Stimulated activated naive CD8-positive, alpha-beta T cell treated with anti-CD3 and anti-CD28 coated beads, Interleukin-15, Interleukin-2, amounts not matched to agents 100 ng/mL and 50 ng/mL, for 24 hours (primary cell): ENCODE results near the gene SAA1.

Experiments used
- H3K27ac Mint-ChIP-seq: one replicate; pipeline ENCODE4 v1.8.0; 2021; ENCODE audit warnings: mild to moderate bottlenecking, mixed read lengths
- H3K27me3 Mint-ChIP-seq: one replicate; pipeline ENCODE4 v1.8.0; 2021; ENCODE audit warnings: mixed read lengths
- H3K36me3 Mint-ChIP-seq: one replicate; pipeline ENCODE4 v1.8.0; 2021; ENCODE audit warnings: low read depth, mixed read lengths
- H3K4me1 Mint-ChIP-seq: one replicate; pipeline ENCODE4 v1.8.0; 2021; ENCODE audit warnings: low read depth, mixed read lengths
- H3K4me3 Mint-ChIP-seq: one replicate; pipeline ENCODE4 v1.8.0; 2021; ENCODE audit warnings: mild to moderate bottlenecking, mixed read lengths
- H3K9me3 Mint-ChIP-seq: one replicate; pipeline ENCODE4 v1.8.0; 2021; ENCODE audit warnings: mixed read lengths

The SAA1 gene

GRCh38 chr11:18271206-18271605 is 5.1 kb downstream of the SAA1 start:
- Mint-ChIP-seq H3K9me3 (no peaks in the 10 kb centered on the region), H3K27ac (no peak overlapping the region), H3K36me3 (peaks cover 5% of the 10 kb centered on the region)

GRCh38 chr11:18277565-18278271 is 11.7 kb downstream of the SAA1 start:
- Mint-ChIP-seq H3K9me3 (no peaks in the 10 kb centered on the region), H3K4me3 (no peak overlapping the region), H3K27me3 (no peaks in the 10 kb centered on the region), H3K36me3 (peaks cover 32% of the 10 kb centered on the region), H3K27ac (peak overlapping the region; percentile 4), H3K4me1 (peaks cover 17% of the 10 kb centered on the region)

More at GRCh38 chr11:18271206-18271605, 5.1 kb downstream of the SAA1 start:
- peaks cover 3% of the 10 kb centered on the region for H3K4me1 Mint-ChIP-seq
- H3K4me3 Mint-ChIP-seq = no peak overlapping the region
- H3K27me3 Mint-ChIP-seq = no peaks in the 10 kb centered on the region

DNA sequence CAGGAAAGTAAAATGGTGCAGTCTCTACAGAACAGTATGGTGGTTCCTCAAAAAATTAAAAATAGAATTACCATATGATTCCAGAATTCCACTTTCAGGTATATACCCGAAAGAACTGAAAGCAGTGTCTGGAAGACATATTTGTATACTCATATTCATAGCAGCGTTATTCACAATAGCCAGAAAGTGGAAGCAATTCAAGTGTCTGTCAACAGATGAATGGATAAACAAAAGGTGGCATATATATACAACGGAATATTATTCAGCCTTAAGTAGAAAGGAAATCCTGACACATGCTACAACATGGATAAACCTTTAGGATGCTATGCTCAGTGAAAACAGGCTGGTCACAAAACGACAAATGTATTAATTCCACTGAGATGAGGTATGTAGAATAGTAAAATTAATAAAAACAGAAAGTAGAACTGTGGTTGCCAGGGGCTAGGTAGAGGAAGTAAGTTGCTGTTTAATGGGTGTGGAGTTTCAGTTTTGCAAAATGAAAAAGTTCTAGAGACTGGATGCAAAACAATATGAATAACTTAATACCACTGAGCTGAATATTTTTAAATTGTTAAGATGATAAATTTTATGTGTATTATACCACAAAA is 14.5 kb downstream of the SAA1 start:
- Mint-ChIP-seq H3K4me1 (peaks cover 18% of the 10 kb centered on the region), H3K4me3 (peak overlapping the region; percentile 1), H3K36me3 (peaks cover 47% of the 10 kb centered on the region), H3K9me3 (no peaks in the 10 kb centered on the region), H3K27ac (no peak overlapping the region), H3K27me3 (no peaks in the 10 kb centered on the region)

GRCh38 chr11:18282626-18283025 is 16.6 kb downstream of the SAA1 start:
- no peaks in the 10 kb centered on the region for H3K9me3 Mint-ChIP-seq
- H3K4me3 Mint-ChIP-seq = no peak overlapping the region
- peaks cover 18% of the 10 kb centered on the region for H3K4me1 Mint-ChIP-seq
- H3K27me3 Mint-ChIP-seq = no peaks in the 10 kb centered on the region
- peak overlapping the region; percentile 22 for H3K27ac Mint-ChIP-seq
- H3K36me3 Mint-ChIP-seq = peaks cover 66% of the 10 kb centered on the region

DNA sequence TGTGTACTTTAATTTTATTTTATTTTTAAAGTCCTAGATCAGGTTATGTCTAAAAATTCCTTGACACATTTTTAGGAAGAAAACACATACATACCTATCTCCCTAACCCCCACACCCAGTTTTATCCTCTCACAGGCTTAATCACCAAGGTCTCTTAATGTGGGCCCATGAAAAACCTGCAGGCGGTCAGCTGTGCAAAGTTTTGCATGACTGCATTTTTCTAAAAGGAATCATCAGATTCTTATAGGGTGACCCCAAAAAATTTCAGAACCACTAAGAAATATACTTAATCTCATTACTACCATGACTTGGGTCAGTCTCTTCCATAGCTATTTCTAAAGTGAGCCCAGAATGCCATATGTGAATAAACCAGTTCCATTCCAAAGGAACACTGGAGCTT is 19.8 kb downstream of the SAA1 start:
- peaks cover 69% of the 10 kb centered on the region for H3K36me3 Mint-ChIP-seq
- H3K4me3 Mint-ChIP-seq = no peak overlapping the region
- no peaks in the 10 kb centered on the region for H3K9me3 Mint-ChIP-seq
- H3K27ac Mint-ChIP-seq = no peak overlapping the region
- peaks cover 7% of the 10 kb centered on the region for H3K4me1 Mint-ChIP-seq
- H3K27me3 Mint-ChIP-seq = no peaks in the 10 kb centered on the region

DNA sequence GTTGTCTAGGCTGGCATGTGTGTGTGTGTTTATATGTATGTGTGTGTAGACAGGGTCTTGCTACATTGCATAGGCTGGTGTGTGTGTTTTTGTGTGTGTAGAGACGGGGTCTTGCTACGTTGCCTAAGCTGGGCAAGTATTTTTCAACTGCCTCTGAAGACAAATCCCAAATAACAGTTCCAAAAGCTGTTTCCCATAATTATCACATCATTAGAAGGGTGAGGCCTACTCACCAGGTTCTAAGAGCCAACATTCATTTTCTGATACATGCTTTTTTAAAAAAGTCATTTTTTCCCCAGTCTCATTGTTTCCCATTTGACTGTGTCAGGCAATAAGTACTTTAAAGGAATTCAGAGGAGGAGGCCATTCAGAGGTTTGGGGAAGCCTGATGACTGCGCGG is 22.8 kb downstream of the SAA1 start:
- H3K36me3 Mint-ChIP-seq = peaks cover 76% of the 10 kb centered on the region
- no peak overlapping the region for H3K4me3 Mint-ChIP-seq
- no peaks in the 10 kb centered on the region for H3K4me1 Mint-ChIP-seq
- no peaks in the 10 kb centered on the region for H3K9me3 Mint-ChIP-seq
- no peaks in the 10 kb centered on the region for H3K27me3 Mint-ChIP-seq
- H3K27ac Mint-ChIP-seq = peak overlapping the region; percentile 37

DNA sequence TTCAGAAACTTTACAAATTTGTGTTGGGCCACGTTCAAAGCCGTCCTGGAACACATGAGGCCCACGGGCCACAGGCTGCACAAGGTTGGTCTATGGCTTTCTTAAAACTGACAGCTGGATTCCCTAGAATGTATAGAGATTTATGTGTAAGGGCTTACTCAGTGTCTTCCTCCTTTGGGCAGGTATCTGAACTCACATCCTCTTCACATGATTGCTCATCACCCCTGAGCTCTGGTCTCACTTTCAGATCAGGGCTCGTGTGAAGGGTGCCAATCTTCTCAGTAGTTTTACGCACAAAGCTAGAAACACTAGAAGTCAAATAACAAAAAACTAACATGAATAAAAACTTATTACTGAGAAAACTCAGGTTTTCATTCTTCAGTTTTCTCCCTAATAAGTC is 28.8 kb downstream of the SAA1 start:
- Mint-ChIP-seq H3K9me3 (no peaks in the 10 kb centered on the region), H3K27me3 (no peaks in the 10 kb centered on the region), H3K4me3 (no peak overlapping the region), H3K36me3 (peaks cover 71% of the 10 kb centered on the region), H3K4me1 (no peaks in the 10 kb centered on the region), H3K27ac (no peak overlapping the region)

DNA sequence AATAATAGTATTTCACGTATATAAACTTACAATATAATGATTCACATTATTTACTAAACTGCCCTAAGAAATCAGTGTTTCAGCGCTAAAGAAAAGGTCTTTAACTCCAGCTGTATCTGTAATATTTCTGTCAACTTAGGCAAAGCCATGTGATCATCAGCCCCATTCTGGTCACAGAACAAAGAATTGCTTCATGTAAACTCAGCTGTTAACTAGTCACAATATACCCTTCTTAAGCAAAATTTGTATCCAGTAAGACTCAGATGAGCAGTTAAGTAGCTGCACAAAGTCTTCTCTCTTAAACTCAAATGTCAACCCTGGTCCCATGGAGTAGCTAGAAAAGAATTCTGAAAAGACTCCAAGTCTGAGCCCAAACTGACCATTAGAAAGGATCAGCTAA is 29.3 kb downstream of the SAA1 start:
- peaks cover 71% of the 10 kb centered on the region for H3K36me3 Mint-ChIP-seq
- H3K4me1 Mint-ChIP-seq = no peaks in the 10 kb centered on the region
- H3K27ac Mint-ChIP-seq = no peak overlapping the region
- H3K27me3 Mint-ChIP-seq = no peaks in the 10 kb centered on the region
- no peak overlapping the region for H3K4me3 Mint-ChIP-seq
- no peaks in the 10 kb centered on the region for H3K9me3 Mint-ChIP-seq

- H3K4me3 Mint-ChIP-seq = no peak overlapping the region
- peaks cover 66% of the 10 kb centered on the region for H3K36me3 Mint-ChIP-seq
- no peaks in the 10 kb centered on the region for H3K4me1 Mint-ChIP-seq
- no peaks in the 10 kb centered on the region for H3K9me3 Mint-ChIP-seq
- H3K27ac Mint-ChIP-seq = no peak overlapping the region
- no peaks in the 10 kb centered on the region for H3K27me3 Mint-ChIP-seq
Observed at GRCh38 chr11:18299721-18300120, 33.7 kb downstream of the SAA1 start.

- Mint-ChIP-seq H3K4me1 (no peaks in the 10 kb centered on the region), H3K36me3 (peaks cover 76% of the 10 kb centered on the region), H3K9me3 (no peaks in the 10 kb centered on the region), H3K4me3 (no peak overlapping the region), H3K27ac (no peak overlapping the region), H3K27me3 (no peaks in the 10 kb centered on the region)
Observed at GRCh38 chr11:18304745-18305144, 38.7 kb downstream of the SAA1 start.

DNA sequence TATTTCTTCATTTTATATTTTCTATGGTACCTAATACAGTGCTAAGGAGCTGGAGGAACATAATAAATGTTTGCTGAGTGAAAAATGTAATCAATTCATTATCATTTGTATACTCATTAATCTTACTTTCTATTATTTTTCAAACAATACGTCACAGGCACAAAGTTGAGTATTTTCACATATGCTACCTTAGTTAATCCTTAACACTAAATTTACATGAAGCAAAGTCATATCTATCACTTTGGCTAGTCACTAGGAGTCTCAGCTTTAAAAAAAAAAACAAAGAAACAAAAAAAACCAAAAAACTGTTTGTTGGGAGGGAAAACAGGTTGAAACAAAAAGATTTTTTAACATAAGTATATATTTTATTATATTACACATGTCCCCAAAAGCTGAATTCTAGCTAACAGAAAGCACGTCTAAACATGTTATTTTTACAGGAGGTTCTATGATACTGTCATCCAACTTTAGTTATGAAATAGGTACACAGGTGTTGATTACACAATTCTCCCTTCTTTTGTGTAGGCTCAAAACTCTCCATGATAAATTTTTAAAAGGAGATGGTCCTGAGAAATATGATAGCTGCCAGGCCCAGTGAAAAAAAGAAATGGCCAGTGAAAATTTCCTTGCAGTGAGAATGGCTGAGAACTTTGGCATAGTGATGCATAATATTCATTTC is 41.5 kb downstream of the SAA1 start:
- Mint-ChIP-seq H3K27ac (no peak overlapping the region), H3K36me3 (peaks cover 71% of the 10 kb centered on the region), H3K4me3 (no peak overlapping the region), H3K4me1 (peaks cover 6% of the 10 kb centered on the region), H3K9me3 (no peaks in the 10 kb centered on the region), H3K27me3 (no peaks in the 10 kb centered on the region)

DNA sequence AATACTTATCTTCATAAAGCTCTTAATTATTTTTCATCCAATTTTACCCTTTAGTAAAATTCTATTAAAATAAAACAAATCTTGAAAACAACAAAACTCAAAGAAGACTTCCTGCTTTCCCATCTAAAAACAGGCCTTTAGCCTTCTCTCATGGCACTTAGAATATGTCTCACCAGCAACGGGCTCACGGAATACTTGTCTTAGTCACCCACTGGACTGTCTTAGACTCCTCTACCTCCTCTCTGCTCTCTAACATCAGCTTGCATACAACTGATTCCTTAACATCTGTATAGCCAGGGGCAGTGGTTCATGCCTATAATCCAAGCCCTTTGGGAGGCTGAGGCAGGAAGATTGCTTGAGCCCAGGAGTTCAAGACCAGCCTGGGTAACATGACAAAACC is 42.2 kb downstream of the SAA1 start:
- H3K27me3 Mint-ChIP-seq = no peaks in the 10 kb centered on the region
- H3K4me1 Mint-ChIP-seq = peaks cover 6% of the 10 kb centered on the region
- H3K27ac Mint-ChIP-seq = no peak overlapping the region
- no peaks in the 10 kb centered on the region for H3K9me3 Mint-ChIP-seq
- no peak overlapping the region for H3K4me3 Mint-ChIP-seq
- H3K36me3 Mint-ChIP-seq = peaks cover 68% of the 10 kb centered on the region

- Mint-ChIP-seq H3K36me3 (peaks cover 63% of the 10 kb centered on the region), H3K4me3 (no peak overlapping the region), H3K4me1 (peaks cover 8% of the 10 kb centered on the region), H3K9me3 (no peaks in the 10 kb centered on the region), H3K27ac (no peak overlapping the region), H3K27me3 (no peaks in the 10 kb centered on the region)
Observed at GRCh38 chr11:18309691-18310090, 43.6 kb downstream of the SAA1 start.

DNA sequence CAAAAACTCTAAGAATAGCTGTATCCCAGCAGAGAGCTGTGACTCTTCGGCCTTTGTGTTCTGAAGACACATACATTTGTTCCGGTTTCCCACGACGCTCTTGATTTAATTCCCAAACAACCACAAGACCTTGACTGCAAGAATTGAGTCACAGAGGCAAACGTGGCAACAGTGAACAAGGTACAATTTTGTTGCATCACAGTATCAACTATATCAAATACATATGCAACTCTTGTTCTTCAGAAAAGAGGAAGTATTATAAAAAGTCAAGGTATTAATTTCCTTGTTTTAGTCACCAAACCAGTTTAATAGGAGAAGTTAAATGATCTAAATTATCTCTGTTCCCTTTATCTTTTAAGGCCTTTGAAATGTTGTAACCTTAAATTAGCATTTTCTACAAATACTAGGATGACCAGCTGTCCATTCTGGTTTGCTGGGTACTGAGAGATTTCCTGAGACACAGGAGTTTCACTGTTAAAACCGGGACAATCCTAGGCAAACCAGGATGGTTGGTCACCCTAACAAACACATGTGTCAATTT is 44.8 kb downstream of the SAA1 start:
- H3K27ac Mint-ChIP-seq = no peak overlapping the region

GRCh38 chr11:18312012-18312411 is 45.9 kb downstream of the SAA1 start:
- Mint-ChIP-seq H3K4me1 (peaks cover 11% of the 10 kb centered on the region), H3K27me3 (no peaks in the 10 kb centered on the region), H3K27ac (no peak overlapping the region), H3K36me3 (peaks cover 52% of the 10 kb centered on the region), H3K9me3 (no peaks in the 10 kb centered on the region), H3K4me3 (no peak overlapping the region)

More for the DNA sequence above, 44.8 kb downstream of the SAA1 start:
- peaks cover 11% of the 10 kb centered on the region for H3K4me1 Mint-ChIP-seq
- no peaks in the 10 kb centered on the region for H3K27me3 Mint-ChIP-seq
- H3K4me3 Mint-ChIP-seq = no peak overlapping the region
- H3K36me3 Mint-ChIP-seq = peaks cover 60% of the 10 kb centered on the region
- H3K9me3 Mint-ChIP-seq = no peaks in the 10 kb centered on the region
